ENCODE measurements around the gene RNF141.

- TF ChIP-seq EZH2 (IDR thresholded peaks at IDR 0.05) (no peak), POLR2AphosphoS5 (IDR thresholded peaks at IDR 0.05; ENCODE audit: borderline replicate concordance, low read depth, low read length) (no peak)
Measured at GRCh38 chr11:10581481-10582019, 40.6 kb upstream of the RNF141 start.

Measured in SK-N-MC (cell line).